RCC 7860 (cell line): ENCODE results near the gene CCNY.

Experiments
- DNase-seq: peaks from one replicate; pipeline ENCODE4 v3.0.0-alpha.2; 2015; ENCODE audit warnings: low spot score
- FAIRE-seq: peaks from 2 replicates; lab custom pipeline; 2012; peaks lifted over from hg19 to GRCh38; lab: Jason Lieb, UNC

The CCNY gene

GRCh38 chr10:35467186-35467585 lies 130.9 kb downstream of the CCNY start:
- FAIRE-seq (no peak), DNase-seq (no peak)

- no peak for FAIRE-seq
- no peak for DNase-seq
Observed at GRCh38 chr10:35470248-35470924, 134.1 kb downstream of the CCNY start.

- DNase-seq (no peak), FAIRE-seq (no peak)
Observed at GRCh38 chr10:35470925-35471315, 134.6 kb downstream of the CCNY start.

GRCh38 chr10:35471435-35471834 lies 135.1 kb downstream of the CCNY start:
- FAIRE-seq (no peak), DNase-seq (no peak)

- FAIRE-seq = no peak
- no peak for DNase-seq
Observed at GRCh38 chr10:35480142-35480541, 143.8 kb downstream of the CCNY start.

GRCh38 chr10:35481413-35481812 lies 145.1 kb downstream of the CCNY start:
- DNase-seq (no peak), FAIRE-seq (no peak)

GRCh38 chr10:35486297-35486990 lies 150.1 kb downstream of the CCNY start:
- FAIRE-seq = no peak
- DNase-seq = no peak

- FAIRE-seq = no peak
- no peak for DNase-seq
Observed at GRCh38 chr10:35487336-35488034, 151.2 kb downstream of the CCNY start.

GRCh38 chr10:35488228-35488627 lies 151.9 kb downstream of the CCNY start:
- DNase-seq (no peak), FAIRE-seq (no peak)

- FAIRE-seq = no peak
Observed at GRCh38 chr10:35492386-35493195, 156.3 kb downstream of the CCNY start.

GRCh38 chr10:35493196-35494118 lies 157.1 kb downstream of the CCNY start:
- FAIRE-seq (no peak), DNase-seq (no peak)

More at GRCh38 chr10:35492386-35493195, 156.3 kb downstream of the CCNY start:
- DNase-seq = no peak

GRCh38 chr10:35495521-35496119 lies 159.3 kb downstream of the CCNY start:
- DNase-seq = no peak
- no peak for FAIRE-seq

GRCh38 chr10:35497909-35498308 lies 161.6 kb downstream of the CCNY start:
- DNase-seq (no peak), FAIRE-seq (no peak)

- DNase-seq (no peak), FAIRE-seq (no peak)
Observed at GRCh38 chr10:35498693-35499092, 162.4 kb downstream of the CCNY start.

GRCh38 chr10:35501923-35502322 lies 165.6 kb downstream of the CCNY start:
- DNase-seq = no peak
- FAIRE-seq = no peak

- FAIRE-seq (no peak), DNase-seq (no peak)
Observed at GRCh38 chr10:35502692-35503091, 166.4 kb downstream of the CCNY start.

- FAIRE-seq (no peak), DNase-seq (no peak)
Observed at GRCh38 chr10:35503578-35503977, 167.3 kb downstream of the CCNY start.

- no peak for FAIRE-seq
- DNase-seq = no peak
Observed at GRCh38 chr10:35504132-35504531, 167.8 kb downstream of the CCNY start.

- FAIRE-seq = no peak
- DNase-seq = no peak
Observed at GRCh38 chr10:35505241-35505873, 169.0 kb downstream of the CCNY start.
